CD4-positive, alpha-beta T cell (primary cell): Measurements from ENCODE around the gene RPP30. TPM values are rescaled to one million over a fixed set of nuclear protein-coding genes. Genes with fewer than 3 reads are reported as not detected.
"Not testable (repeated sequence)": the region's sequence is repeated elsewhere in the genome, so short reads cannot be mapped to it uniquely, and the experiment has no call there.

ENCODE experiments used
- ATAC-seq: fragments of 200-7000 bp; cut with Tn5 transposase; one replicate; pipeline ENCODE4 v1.10.0; 2022; ENCODE audit warnings: mild to moderate bottlenecking; ENCODE audit not compliant: poor library complexity
- CTCF ChIA-PET: fragments of 350-600 bp; sonication (Branson Sonifier 250); formaldehyde crosslinking; loops from one replicate; lab custom pipeline; 2021; ENCODE audit warnings: antibody characterized with exemption, inconsistent platforms; lab: Charles Lee
- POLR2A ChIA-PET: fragments of 350-600 bp; sonication (Branson Sonifier 250); formaldehyde crosslinking; loops from one replicate; lab custom pipeline; 2021; ENCODE audit warnings: antibody characterized with exemption, inconsistent platforms; lab: Charles Lee
- DNase-seq, 14 experiments: peaks; one replicate each; pipeline ENCODE4 v3.0.0-alpha.2; 2013 to 2020; ENCODE audit warnings: mixed read lengths in 2 of 14
- H3K27ac ChIP-seq, 2 donors: one replicate each; pipeline versions ENCODE4 v1.5.1 to v1.7.0; 2013; ENCODE audit warnings: low read length in 2 of 2, low read depth in 1 of 2, mild to moderate bottlenecking in 1 of 2
- H3K27me3 ChIP-seq, 2 experiments: 1 replicate in 1 of 2; 2 replicates in 1 of 2; pipeline versions ENCODE4 v1.6.1 to v1.7.0; 2013; ENCODE audit warnings: low read length in 2 of 2, control low read depth in 1 of 2, mild to moderate bottlenecking in 1 of 2, moderate library complexity in 1 of 2; ENCODE audit not compliant: insufficient read depth in 2 of 2, control insufficient read depth in 1 of 2
- H3K36me3 ChIP-seq: one replicate; pipeline ENCODE4 v1.6.1; 2013; ENCODE audit warnings: low read length, control low read depth; ENCODE audit not compliant: insufficient read depth
- H3K4me1 ChIP-seq: one replicate; pipeline ENCODE4 v1.6.1; 2013; ENCODE audit warnings: low read length, control low read depth; ENCODE audit not compliant: insufficient read depth
- H3K4me3 ChIP-seq: one replicate; pipeline ENCODE4 v1.5.1; 2013; ENCODE audit warnings: mild to moderate bottlenecking, low read length, moderate library complexity
- H3K9me3 ChIP-seq, 2 experiments: 1 replicate in 1 of 2; 2 replicates in 1 of 2; pipeline versions ENCODE4 v1.6.1 to v1.7.0; 2013; ENCODE audit warnings: low read length in 2 of 2, mild to moderate bottlenecking in 2 of 2, control low read depth in 1 of 2, moderate library complexity in 1 of 2; ENCODE audit not compliant: control insufficient read depth in 1 of 2, insufficient read depth in 1 of 2
- H3K27ac Mint-ChIP-seq: one replicate; pipeline ENCODE4 v1.8.0; 2020; ENCODE audit warnings: mixed read lengths
- H3K27me3 Mint-ChIP-seq: one replicate; pipeline ENCODE4 v1.8.0; 2021; ENCODE audit warnings: mixed read lengths
- H3K36me3 Mint-ChIP-seq: one replicate; pipeline ENCODE4 v1.8.0; 2021; ENCODE audit warnings: low read depth, mixed read lengths
- H3K4me1 Mint-ChIP-seq: one replicate; pipeline ENCODE4 v1.8.0; 2021; ENCODE audit warnings: low read depth, mixed read lengths
- H3K4me3 Mint-ChIP-seq: one replicate; pipeline ENCODE4 v1.8.0; 2020; ENCODE audit warnings: mild to moderate bottlenecking, mixed read lengths
- H3K9me3 Mint-ChIP-seq: one replicate; pipeline ENCODE4 v1.8.0; 2020; ENCODE audit warnings: mixed read lengths
- intact Hi-C, 2 experiments: fragments of 100-400 bp; cut with DNase I in 1 of 2; cut with micrococcal nuclease in 1 of 2; formaldehyde crosslinking; loops; one replicate each; pipeline versions ENCODE4 v1.15.1 to v1.9.0; 2023 to 2025; cut with DNase I, micrococcal nuclease
- total RNA-seq, 174 experiments: library from RNA in 2 of 174; stranded (reverse) in 2 of 174; gene quantifications; one replicate each; pipeline ENCODE4 v1.2.3 and lab custom pipeline; 2021 to 2026
- TF ChIP-seq, protein P1 (sequence below): fragments of 200-600 bp; IDR thresholded peaks from one replicate; pipeline ENCODE4 v1.8.0; 2022; ENCODE audit warnings: antibody characterized with exemption, mild to moderate bottlenecking

The RPP30 gene
- total RNA-seq, 2 experiments from 2014 or later, result 25.3 to 28.5 TPM

- Histone ChIP-seq H3K36me3 (peaks cover 84% of the 10 kb centered on the region), H3K27me3 (no peaks in the 10 kb centered on the region), H3K4me1 (no peaks in the 10 kb centered on the region), H3K9me3 (no peaks in the 10 kb centered on the region), H3K27ac (no peak overlapping the region), H3K4me3 (no peak overlapping the region)
- H3K36me3 Mint-ChIP-seq, result peaks cover 98% of the 10 kb centered on the region
- TF ChIP-seq, protein P1, sequence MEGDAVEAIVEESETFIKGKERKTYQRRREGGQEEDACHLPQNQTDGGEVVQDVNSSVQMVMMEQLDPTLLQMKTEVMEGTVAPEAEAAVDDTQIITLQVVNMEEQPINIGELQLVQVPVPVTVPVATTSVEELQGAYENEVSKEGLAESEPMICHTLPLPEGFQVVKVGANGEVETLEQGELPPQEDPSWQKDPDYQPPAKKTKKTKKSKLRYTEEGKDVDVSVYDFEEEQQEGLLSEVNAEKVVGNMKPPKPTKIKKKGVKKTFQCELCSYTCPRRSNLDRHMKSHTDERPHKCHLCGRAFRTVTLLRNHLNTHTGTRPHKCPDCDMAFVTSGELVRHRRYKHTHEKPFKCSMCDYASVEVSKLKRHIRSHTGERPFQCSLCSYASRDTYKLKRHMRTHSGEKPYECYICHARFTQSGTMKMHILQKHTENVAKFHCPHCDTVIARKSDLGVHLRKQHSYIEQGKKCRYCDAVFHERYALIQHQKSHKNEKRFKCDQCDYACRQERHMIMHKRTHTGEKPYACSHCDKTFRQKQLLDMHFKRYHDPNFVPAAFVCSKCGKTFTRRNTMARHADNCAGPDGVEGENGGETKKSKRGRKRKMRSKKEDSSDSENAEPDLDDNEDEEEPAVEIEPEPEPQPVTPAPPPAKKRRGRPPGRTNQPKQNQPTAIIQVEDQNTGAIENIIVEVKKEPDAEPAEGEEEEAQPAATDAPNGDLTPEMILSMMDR, result no peak
- no peak for DNase-seq
- no peaks in the 10 kb centered on the region for H3K9me3 Mint-ChIP-seq
- H3K4me3 Mint-ChIP-seq, result no peak overlapping the region
- ChIA-PET CTCF (no interaction called here), POLR2A (no interaction called here)
- no peaks in the 10 kb centered on the region for H3K27me3 Mint-ChIP-seq
- H3K27ac Mint-ChIP-seq, result no peak overlapping the region
- no peak for ATAC-seq
- H3K4me1 Mint-ChIP-seq, result peaks cover 26% of the 10 kb centered on the region
- intact Hi-C loops, result no loop called here
These were observed 18.6 kb downstream of the RPP30 start for GRCh38 chr10:90890347-90890746.

- intact Hi-C loops, result no loop called here
- TF ChIP-seq, protein P1, result no peak
- DNase-seq, result no peak
- peaks cover 86% of the 10 kb centered on the region for H3K36me3 Mint-ChIP-seq
- Histone ChIP-seq H3K36me3 (peaks cover 67% of the 10 kb centered on the region), H3K9me3 (no peaks in the 10 kb centered on the region), H3K27ac (no peak overlapping the region), H3K27me3 (no peaks in the 10 kb centered on the region), H3K4me1 (peaks cover 2% of the 10 kb centered on the region), H3K4me3 (no peak overlapping the region)
- ChIA-PET CTCF (interaction anchor here (3.5 kb wide), 1 partner anchor 18 kb away, joined by 12 read pairs; no protein-coding TSS in a partner anchor), POLR2A (no interaction called here)
- H3K27me3 Mint-ChIP-seq, result no peaks in the 10 kb centered on the region
- H3K4me1 Mint-ChIP-seq, result peaks cover 40% of the 10 kb centered on the region
- H3K4me3 Mint-ChIP-seq, result no peak overlapping the region
- ATAC-seq, result no peak
- H3K27ac Mint-ChIP-seq, result no peak overlapping the region
- H3K9me3 Mint-ChIP-seq, result no peaks in the 10 kb centered on the region
These were observed 21.4 kb downstream of the RPP30 start for GRCh38 chr10:90893190-90893589.

DNA sequence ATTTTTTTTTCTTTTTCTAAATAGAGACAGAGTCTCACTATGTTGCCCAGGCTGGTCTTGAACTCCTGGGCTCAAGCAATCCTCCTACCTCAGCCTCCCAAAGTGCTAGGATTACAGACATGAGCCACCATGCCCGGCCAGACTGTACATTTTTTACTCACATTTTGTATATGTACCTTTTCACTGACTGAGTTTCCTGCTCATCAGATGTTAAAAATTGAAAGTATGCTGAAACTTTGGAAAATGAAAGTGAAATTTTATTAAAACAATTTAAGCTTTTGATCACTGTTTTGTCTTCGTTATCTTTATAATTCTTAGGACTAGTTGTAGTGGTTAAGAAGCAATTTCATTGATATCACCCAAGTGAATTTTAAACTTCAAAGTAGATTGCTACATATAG is 25.1 kb downstream of the RPP30 start:
- H3K27me3 ChIP-seq, H3K4me3 ChIP-seq, H3K27ac ChIP-seq, H3K27me3 Mint-ChIP-seq, H3K4me3 Mint-ChIP-seq, intact Hi-C loops, ATAC-seq, H3K9me3 ChIP-seq, H3K4me1 ChIP-seq, H3K27ac Mint-ChIP-seq, H3K9me3 Mint-ChIP-seq: not testable (repeated sequence)
- Mint-ChIP-seq H3K36me3 (peaks cover 83% of the 10 kb centered on the region), H3K4me1 (peaks cover 27% of the 10 kb centered on the region)
- peaks cover 46% of the 10 kb centered on the region for H3K36me3 ChIP-seq
- POLR2A ChIA-PET, result interaction anchor here (0.6 kb wide), 2 partner anchors 166 to 355 kb away, joined by 3 to 4 read pairs; no protein-coding TSS in a partner anchor
- CTCF ChIA-PET, result interaction anchor here (2.0 kb wide), 1 partner anchor 14 kb away, joined by 7 read pairs; no protein-coding TSS in a partner anchor
- peak in 1 of 14 experiments; percentile 27 for DNase-seq

DNA sequence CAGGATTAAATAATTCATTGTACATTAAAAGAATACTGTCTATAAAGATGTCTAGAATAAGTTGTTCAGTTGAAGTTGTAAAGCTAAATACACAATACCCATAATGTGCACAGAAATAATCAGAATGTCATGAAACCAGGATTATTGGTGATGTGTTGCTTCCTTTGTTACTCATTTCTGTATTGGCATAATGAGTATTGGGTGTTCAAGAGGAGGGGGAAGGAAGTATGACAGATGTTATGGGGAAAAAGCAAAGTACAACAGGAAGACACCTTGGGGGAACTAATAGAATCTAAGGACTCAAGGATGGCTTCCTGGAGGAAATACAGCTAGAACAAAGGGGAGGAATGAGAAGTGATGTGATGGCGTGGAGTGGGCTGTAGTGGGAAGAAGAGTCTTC is 34.2 kb downstream of the RPP30 start:
- ChIA-PET CTCF (no interaction called here), POLR2A (no interaction called here)
- peaks cover 21% of the 10 kb centered on the region for H3K36me3 ChIP-seq
- no peaks in the 10 kb centered on the region for H3K9me3 ChIP-seq
- DNase-seq (no peak), ATAC-seq (no peak)
- no peaks in the 10 kb centered on the region for H3K27me3 ChIP-seq
- peaks cover 69% of the 10 kb centered on the region for H3K36me3 Mint-ChIP-seq
- no peak overlapping the region for H3K4me3 Mint-ChIP-seq
- TF ChIP-seq, protein P1, result no peak
- no peak overlapping the region for H3K4me3 ChIP-seq
- no peak overlapping the region for H3K27ac ChIP-seq
- intact Hi-C loops, result loop anchor here in 1 of 2 experiments (5.0 kb wide), 1 partner anchor 101 kb away; no protein-coding TSS in a partner anchor
- no peaks in the 10 kb centered on the region for H3K27me3 Mint-ChIP-seq
- no peak overlapping the region for H3K27ac Mint-ChIP-seq
- no peaks in the 10 kb centered on the region for H3K4me1 ChIP-seq
- H3K9me3 Mint-ChIP-seq, result no peaks in the 10 kb centered on the region
- H3K4me1 Mint-ChIP-seq, result no peaks in the 10 kb centered on the region
